ENCODE measurements around the gene PCDH1. TPM values are rescaled to one million over a fixed set of nuclear protein-coding genes. Genes with fewer than 3 reads are reported as not detected.

The PCDH1 gene
- total RNA-seq, 6 experiments from 2014 or later: 20.8 to 44.1 (median 29.4) TPM

DNA sequence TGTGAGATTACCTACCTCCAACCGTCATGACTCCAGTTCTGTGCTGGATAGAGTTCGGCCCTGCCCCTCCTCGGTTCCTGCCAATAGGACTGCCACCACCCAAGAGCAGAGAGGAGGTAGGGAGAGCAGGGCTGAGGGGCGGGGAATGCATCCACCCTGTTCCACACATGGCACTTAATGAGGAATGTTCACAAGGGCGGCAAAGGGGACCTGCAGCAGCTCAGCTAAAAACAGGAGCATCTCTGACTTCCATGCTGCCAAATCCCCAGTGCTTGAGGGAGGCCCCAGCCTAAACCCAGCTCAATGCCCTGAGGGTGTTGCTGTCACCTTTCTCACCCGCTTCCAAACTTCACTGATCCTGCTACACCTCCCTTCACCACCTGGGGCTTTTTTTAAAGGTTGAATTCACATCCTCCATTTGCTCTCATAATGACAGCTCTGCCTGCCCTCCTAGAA lies 37.7 kb upstream of the PCDH1 start:
- H3K9me3 ChIP-seq: no peaks in the 10 kb centered on the region
- TF ChIP-seq POLR2A (IDR thresholded peaks at IDR 0.05): no peak
- TF ChIP-seq, protein P1, sequence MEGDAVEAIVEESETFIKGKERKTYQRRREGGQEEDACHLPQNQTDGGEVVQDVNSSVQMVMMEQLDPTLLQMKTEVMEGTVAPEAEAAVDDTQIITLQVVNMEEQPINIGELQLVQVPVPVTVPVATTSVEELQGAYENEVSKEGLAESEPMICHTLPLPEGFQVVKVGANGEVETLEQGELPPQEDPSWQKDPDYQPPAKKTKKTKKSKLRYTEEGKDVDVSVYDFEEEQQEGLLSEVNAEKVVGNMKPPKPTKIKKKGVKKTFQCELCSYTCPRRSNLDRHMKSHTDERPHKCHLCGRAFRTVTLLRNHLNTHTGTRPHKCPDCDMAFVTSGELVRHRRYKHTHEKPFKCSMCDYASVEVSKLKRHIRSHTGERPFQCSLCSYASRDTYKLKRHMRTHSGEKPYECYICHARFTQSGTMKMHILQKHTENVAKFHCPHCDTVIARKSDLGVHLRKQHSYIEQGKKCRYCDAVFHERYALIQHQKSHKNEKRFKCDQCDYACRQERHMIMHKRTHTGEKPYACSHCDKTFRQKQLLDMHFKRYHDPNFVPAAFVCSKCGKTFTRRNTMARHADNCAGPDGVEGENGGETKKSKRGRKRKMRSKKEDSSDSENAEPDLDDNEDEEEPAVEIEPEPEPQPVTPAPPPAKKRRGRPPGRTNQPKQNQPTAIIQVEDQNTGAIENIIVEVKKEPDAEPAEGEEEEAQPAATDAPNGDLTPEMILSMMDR (IDR thresholded peaks at IDR 0.05): no peak
- ATAC-seq (no peak), DNase-seq (no peak)
- peaks cover 0 to 27% (median 3%) of the 10 kb centered on the region in 4 donors for H3K4me1 ChIP-seq
- H3K27ac ChIP-seq: no peak overlapping the region
- no peak overlapping the region for H3K4me3 ChIP-seq
- no peaks in the 10 kb centered on the region for H3K36me3 ChIP-seq
- no peaks in the 10 kb centered on the region for H3K27me3 ChIP-seq
- WGBS (ENCODE audit: insufficient coverage, low coverage, low lambda C conversion rate, missing lambda C conversion rate): 93% methylated on average over 3 of the region's 6 CpGs
- intact Hi-C loops (cut with DNase I): no loop called here

DNA sequence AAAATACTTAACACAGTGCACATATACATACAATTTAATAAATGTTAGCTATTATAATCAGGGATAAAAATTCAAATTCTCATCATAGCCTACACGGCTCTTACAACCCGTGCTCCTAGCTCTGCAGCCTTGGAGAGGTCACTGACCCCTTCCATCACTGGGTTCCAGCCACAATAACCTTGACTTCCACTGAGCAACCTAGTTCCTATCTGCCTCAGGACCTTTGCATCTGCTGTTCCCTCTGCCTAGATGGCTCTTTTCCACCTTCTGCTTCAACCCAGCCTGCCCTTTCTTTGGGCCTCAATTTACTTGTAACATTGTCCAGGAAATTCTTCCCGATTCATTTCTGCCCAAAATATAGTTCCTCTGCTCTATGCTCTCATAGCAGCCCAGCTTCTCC lies 36.6 kb upstream of the PCDH1 start:
- TF ChIP-seq, protein P1 (IDR thresholded peaks at IDR 0.05): no peak
- no peak for TF ChIP-seq POLR2A (IDR thresholded peaks at IDR 0.05)
- Histone ChIP-seq H3K4me3 (no peak overlapping the region), H3K27ac (no peak overlapping the region), H3K4me1 (peaks cover 0 to 20% (median under 1%) of the 10 kb centered on the region in 4 donors), H3K36me3 (no peaks in the 10 kb centered on the region), H3K9me3 (no peaks in the 10 kb centered on the region), H3K27me3 (no peaks in the 10 kb centered on the region)
- intact Hi-C loops (cut with DNase I): no loop called here
- WGBS (ENCODE audit: insufficient coverage, low coverage, low lambda C conversion rate, missing lambda C conversion rate): 79% methylated on average over 3 of the region's 3 CpGs
- ATAC-seq (no peak), DNase-seq (no peak)

DNA sequence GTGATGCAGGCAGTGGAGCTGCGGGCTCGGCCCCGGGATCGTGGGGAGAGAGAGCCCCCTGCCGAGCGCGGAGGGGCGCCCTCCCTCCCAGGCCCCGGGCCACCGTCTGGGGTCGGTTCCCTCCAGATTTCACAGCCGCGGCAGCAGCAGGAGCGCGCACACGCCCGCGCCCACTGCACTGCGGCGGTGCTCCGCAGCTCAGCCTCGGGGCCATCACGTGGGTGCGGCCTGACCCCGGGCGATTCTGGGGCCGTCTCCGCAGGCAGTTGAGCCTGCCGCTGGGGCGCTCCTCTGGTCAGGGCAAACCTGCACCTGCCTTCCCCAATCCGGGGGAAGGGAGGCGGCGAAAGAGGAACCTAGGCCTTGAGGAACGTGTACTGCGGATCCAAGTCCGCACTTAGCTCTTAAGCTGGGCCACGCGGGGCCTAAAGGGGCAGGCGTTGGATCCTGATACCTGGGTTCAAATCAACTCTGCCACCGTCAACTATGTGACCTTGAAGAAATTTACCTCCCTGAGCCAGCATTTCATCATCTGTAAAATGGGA lies 36.1 kb upstream of the PCDH1 start:
- Histone ChIP-seq H3K9me3 (no peaks in the 10 kb centered on the region), H3K27me3 (no peaks in the 10 kb centered on the region), H3K27ac (no peak overlapping the region), H3K36me3 (no peaks in the 10 kb centered on the region), H3K4me1 (peaks cover 0 to 16% (median 0%) of the 10 kb centered on the region in 4 donors), H3K4me3 (peak overlapping the region; percentile 31 to 49 (median 32))
- 56% methylated on average over 7 of the region's 40 CpGs for WGBS (ENCODE audit: insufficient coverage, low coverage, low lambda C conversion rate, missing lambda C conversion rate)
- intact Hi-C loops (cut with DNase I): no loop called here
- TF ChIP-seq, protein P1 (IDR thresholded peaks at IDR 0.05): peak in 2 of 4 donors; percentile 18 to 28
- no peak for TF ChIP-seq POLR2A (IDR thresholded peaks at IDR 0.05)
- ATAC-seq (peak; percentile 84 to 89 (median 86)), DNase-seq (peak; percentile 67 to 77 (median 67))

DNA sequence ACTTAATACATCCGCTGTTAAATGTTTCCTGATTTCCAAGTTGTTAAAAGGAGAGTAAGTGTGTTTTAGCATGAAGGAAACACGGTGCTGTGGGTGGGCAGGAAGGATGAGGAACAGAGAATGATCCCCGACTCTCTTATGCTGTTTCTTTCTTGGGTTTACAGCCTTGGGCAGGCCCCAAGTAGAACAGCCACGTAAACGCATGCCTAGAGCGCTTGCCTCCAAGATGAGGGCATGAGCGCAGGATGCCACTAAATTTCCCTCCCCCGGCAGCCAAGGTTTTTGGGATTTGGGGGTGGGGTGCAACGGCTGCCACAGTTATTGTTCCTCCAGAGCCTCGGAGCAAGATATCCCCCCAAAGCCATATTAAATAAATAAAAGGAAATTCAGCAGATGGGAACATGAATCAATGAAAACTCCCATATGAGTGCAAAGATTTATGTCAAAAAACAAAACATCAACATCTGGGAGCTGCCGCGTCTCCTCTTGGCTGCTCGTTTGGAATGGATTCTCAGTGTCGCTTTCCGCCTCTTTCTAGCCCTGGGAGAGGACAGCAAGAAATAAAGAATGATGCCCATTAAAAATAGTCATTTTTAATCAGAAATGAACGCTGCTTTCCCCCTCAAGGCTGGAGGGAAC lies 35.5 kb upstream of the PCDH1 start:
- no peak overlapping the region for H3K27ac ChIP-seq

DNA sequence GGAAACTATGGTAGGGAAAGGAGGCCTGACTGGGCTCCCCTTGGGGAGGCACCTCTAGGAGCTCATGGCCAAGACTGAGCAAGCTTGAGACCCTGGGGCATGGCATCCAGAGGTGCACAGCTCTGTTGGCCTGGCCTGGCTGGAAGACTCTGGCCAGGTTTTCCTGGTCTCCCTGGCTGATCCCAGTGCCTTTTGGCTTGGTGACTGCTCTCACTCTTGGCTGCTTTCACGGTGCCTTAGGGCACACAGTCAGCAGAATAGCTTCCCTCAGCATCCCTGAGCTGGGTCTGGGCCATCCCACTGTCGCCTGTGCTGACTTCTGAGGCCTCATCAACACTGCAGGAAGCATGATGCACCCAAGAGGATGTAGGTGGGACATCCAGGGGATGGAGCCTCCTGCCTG lies 32.1 kb upstream of the PCDH1 start:
- WGBS (ENCODE audit: insufficient coverage, low coverage, low lambda C conversion rate, missing lambda C conversion rate): no CpG with 5 or more reads among the region's 2 CpGs
- Histone ChIP-seq H3K9me3 (no peaks in the 10 kb centered on the region), H3K4me1 (peaks cover 0 to 9% (median 0%) of the 10 kb centered on the region in 4 donors), H3K27ac (no peak overlapping the region), H3K27me3 (no peaks in the 10 kb centered on the region), H3K4me3 (no peak overlapping the region), H3K36me3 (no peaks in the 10 kb centered on the region)
- no peak for DNase-seq
- peak in 3 of 4 donors; percentile 21 to 42 (median 36) for ATAC-seq
- TF ChIP-seq, protein P1 (IDR thresholded peaks at IDR 0.05): no peak
- TF ChIP-seq POLR2A (IDR thresholded peaks at IDR 0.05): no peak
- intact Hi-C loops (cut with DNase I): no loop called here

More for the DNA sequence above, 35.5 kb upstream of the PCDH1 start:
- Histone ChIP-seq H3K27me3 (no peaks in the 10 kb centered on the region), H3K36me3 (no peaks in the 10 kb centered on the region), H3K9me3 (no peaks in the 10 kb centered on the region), H3K4me3 (peak overlapping the region; percentile 31 to 49 (median 32)), H3K4me1 (peaks cover 0 to 10% (median 0%) of the 10 kb centered on the region in 4 donors)
- ATAC-seq (no peak), DNase-seq (no peak)
- intact Hi-C loops (cut with DNase I): no loop called here
- 22% methylated on average over 12 of the region's 16 CpGs for WGBS (ENCODE audit: insufficient coverage, low coverage, low lambda C conversion rate, missing lambda C conversion rate)
- no peak for TF ChIP-seq POLR2A (IDR thresholded peaks at IDR 0.05)

Measured in right lobe of liver (tissue), 6 donors.